ENCODE measurements around the gene PGA5. TPM values are rescaled to one million over a fixed set of nuclear protein-coding genes. Genes with fewer than 3 reads are reported as not detected.

PGA5 gene
- total RNA-seq, 1 donor from 2014 or later, result 0.39 TPM

- no peak for DNase-seq
Measured at GRCh38 chr11:61267437-61267841, 26.5 kb downstream of the PGA5 start.

GRCh38 chr11:61268588-61269250, 27.7 kb downstream of the PGA5 start:
- no peak for DNase-seq

GRCh38 chr11:61270354-61271076, 29.5 kb downstream of the PGA5 start:
- no peak for DNase-seq

- no peak for DNase-seq
Measured at GRCh38 chr11:61272731-61273130, 31.8 kb downstream of the PGA5 start.

GRCh38 chr11:61273178-61274078, 32.5 kb downstream of the PGA5 start:
- DNase-seq, result no peak

- DNase-seq, result no peak
Measured at GRCh38 chr11:61274084-61274483, 33.1 kb downstream of the PGA5 start.

- no peak for DNase-seq
Measured at GRCh38 chr11:61275191-61275590, 34.2 kb downstream of the PGA5 start.

GRCh38 chr11:61277186-61278000, 36.4 kb downstream of the PGA5 start:
- no peak for DNase-seq

- DNase-seq, result no peak
Measured at GRCh38 chr11:61278001-61278470, 37.1 kb downstream of the PGA5 start.

GRCh38 chr11:61279934-61280659, 39.1 kb downstream of the PGA5 start:
- DNase-seq, result no peak

- DNase-seq, result no peak
Measured at GRCh38 chr11:61280883-61281580, 40.1 kb downstream of the PGA5 start.

- DNase-seq, result no peak
Measured at GRCh38 chr11:61281581-61282250, 40.7 kb downstream of the PGA5 start.

GRCh38 chr11:61283613-61284012, 42.6 kb downstream of the PGA5 start:
- no peak for DNase-seq

GRCh38 chr11:61287338-61287977, 46.5 kb downstream of the PGA5 start:
- DNase-seq, result no peak

GRCh38 chr11:61290905-61291690, 50.1 kb downstream of the PGA5 start:
- DNase-seq, result no peak

- DNase-seq, result no peak
Measured at GRCh38 chr11:61292356-61292755, 51.4 kb downstream of the PGA5 start.

GRCh38 chr11:61293867-61294716, 53.1 kb downstream of the PGA5 start:
- peak; percentile 11 for DNase-seq
